T47D (cell line): Measurements from ENCODE around the gene C2orf80.
A peak's percentile ranks its signal among the peaks of the same experiment; 100 is the strongest.
"Not testable (repeated sequence)": the region's sequence is repeated elsewhere in the genome, so short reads cannot be mapped to it uniquely, and the experiment has no call there.

ENCODE experiments used
- DNase-seq, 2 experiments: peaks; one replicate each; pipeline versions ENCODE4 v3.0.0 to v3.0.0-alpha.2; 2011 to 2012; ENCODE audit warnings: low read depth in 1 of 2, low spot score in 1 of 2
- JUND ChIP-seq: IDR thresholded peaks from 2 replicates; pipeline ENCODE4 v1.6.1; 2012; ENCODE audit warnings: low read depth
- in situ Hi-C: cut with HindIII; loops from 2 replicates; pipeline ENCODE4 v1.10.0; 2016; ENCODE audit warnings: low sequenced_read_pairs, low pct_unique_long_range_greater_than_20kb

C2orf80 gene

DNA sequence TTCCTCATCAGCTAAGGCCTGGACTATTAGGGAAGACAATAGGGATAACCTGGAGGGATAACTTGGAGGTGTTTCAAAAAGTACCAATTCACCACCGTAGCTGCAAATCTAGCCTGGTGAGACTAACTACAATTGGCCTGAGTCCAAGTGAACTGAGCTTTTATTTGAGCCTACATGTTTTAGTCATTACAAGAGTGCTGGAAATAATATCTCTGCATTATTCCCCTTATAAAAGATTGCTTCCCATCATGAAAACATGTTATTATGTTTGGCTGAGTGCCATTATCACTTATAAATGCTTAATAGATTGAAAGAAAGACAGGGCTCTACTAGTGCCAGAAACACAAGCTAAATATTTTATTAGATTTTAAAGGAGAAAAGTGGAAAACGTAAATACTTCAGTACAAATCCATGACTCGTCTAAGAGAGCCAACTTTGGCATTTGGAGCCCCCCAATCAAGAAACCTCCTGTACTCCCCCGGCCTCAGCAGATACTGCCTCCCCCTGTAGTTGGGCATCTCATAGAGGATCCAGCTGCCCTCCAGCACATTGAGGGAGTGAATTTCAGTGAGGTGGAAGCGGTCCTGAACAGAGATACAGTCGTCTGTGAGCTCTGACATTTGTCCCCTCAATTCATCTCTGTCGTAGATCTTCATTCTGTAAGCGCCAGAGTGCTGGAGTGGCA lies 47.4 kb downstream of the C2orf80 start:
- DNase-seq: peak in 1 of 2 experiments; percentile 15
- in situ Hi-C loops: no loop called here
- no peak for TF ChIP-seq JUND

GRCh38 chr2:208139447-208139846 lies 50.4 kb downstream of the C2orf80 start:
- in situ Hi-C loops: no loop called here
- TF ChIP-seq JUND: no peak
- DNase-seq: no peak

DNA sequence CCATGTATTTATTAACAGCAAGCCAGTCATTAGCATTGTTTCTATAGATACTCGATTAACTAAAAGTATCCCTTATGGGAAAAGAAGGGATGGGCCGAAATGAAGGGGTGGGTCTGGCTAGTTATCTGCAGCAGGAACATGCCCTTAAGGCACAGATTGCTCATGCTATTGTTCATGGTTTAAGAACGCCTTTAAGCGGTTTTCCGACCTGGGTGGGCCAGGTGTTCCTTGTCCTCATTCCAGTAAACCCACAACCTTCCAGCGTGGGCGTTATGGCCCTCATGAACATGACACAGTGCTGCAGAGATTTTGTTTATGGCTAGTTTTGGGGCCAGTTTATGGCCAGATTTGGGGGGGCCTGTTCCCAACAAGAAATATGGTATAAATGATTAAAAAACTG lies 51.5 kb downstream of the C2orf80 start:
- in situ Hi-C loops, DNase-seq: not testable (repeated sequence)

DNA sequence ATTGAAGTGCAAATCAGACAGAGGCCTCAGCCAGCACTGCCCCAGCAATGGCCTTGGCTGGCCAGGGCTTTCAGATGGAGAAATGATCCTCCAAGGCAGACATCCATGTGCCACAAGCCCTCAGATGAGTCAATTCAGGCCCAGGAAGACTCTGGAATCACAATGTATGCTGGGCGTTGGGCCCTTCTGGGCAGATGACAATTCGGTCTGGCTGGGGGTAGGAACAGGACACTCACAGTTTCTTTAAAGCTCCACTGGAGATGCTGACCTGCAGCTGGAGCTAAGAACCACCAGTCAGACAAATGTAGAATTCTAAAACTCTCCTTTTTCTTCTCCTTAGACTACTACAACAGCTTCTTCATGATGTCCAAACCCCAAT lies 53.1 kb downstream of the C2orf80 start:
- no peak for DNase-seq
- in situ Hi-C loops: no loop called here
- TF ChIP-seq JUND: no peak

DNA sequence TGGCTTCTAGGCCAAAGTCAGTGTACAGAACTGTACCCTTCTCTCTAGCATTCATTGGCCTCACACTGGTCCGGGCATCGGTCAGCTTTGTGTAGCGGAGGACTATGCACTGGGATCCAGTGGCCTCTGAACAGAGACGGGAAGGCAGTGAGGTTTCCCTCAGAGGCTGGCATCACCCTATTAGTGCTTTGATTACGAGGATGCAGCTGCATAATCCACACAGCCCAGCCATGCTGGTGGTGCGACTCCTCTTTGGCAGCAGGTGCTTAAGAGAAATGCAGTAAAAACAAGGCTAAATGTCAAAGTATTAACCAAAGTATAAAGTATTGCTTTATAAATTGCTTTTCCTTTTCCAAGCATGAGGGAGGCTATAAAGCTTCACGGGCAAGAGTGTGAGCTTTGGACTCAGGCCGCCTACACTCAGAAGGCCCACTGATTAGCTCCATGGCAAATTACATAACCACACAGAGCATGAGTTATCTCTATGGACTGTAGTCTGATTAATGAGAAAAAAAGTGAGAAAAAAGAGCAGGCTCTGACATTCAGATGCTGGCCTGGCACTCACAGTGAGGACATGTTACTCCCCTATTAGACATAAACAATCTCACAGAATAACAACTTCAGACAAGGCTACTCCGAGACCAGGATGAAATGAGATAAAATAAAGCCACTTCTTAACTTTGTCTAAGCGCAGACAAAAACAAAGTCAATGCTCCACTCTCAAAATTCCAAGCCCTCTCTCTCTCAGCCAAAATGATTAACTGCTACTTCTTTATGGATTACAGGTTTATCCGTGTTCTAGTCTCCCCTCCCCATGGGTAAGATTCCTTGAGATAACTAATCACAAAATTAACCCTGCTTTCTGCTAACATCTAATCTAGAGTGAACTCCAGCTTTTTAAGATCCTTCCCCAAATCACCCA lies 53.8 kb downstream of the C2orf80 start:
- DNase-seq: no peak
- in situ Hi-C loops: no loop called here
- TF ChIP-seq JUND: no peak

DNA sequence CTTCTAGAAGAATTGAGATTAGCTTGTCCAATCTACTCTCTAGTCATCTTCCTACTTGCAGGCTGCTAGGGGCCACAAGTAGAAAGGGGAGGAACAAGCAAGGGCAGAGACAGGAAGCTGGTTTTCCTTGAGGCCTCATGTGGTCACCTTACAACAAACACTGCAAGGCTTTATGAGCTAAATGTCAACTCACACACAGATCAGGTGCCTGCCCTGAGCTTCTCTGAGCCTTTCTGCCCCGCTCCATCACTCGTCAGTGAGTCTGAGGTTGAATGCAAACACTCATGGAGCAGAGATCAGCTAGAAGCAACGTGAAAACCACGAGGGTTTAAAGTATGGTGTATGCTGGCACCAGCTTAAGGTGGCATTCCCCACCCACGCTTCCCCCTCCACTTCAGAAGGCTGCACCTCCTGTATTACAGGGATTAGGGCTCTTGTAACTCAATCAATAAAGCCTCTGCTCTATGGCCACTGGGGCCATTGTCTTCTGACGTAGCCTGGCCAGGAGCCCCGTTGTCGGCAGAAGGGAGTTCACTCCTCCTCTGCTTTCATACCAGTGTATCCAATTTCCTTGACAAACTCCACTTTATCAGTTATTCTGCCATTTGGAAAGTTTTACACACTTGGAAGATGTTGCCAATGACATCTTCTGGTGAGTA lies 54.8 kb downstream of the C2orf80 start:
- TF ChIP-seq JUND: no peak
- no peak for DNase-seq
- in situ Hi-C loops: no loop called here

DNA sequence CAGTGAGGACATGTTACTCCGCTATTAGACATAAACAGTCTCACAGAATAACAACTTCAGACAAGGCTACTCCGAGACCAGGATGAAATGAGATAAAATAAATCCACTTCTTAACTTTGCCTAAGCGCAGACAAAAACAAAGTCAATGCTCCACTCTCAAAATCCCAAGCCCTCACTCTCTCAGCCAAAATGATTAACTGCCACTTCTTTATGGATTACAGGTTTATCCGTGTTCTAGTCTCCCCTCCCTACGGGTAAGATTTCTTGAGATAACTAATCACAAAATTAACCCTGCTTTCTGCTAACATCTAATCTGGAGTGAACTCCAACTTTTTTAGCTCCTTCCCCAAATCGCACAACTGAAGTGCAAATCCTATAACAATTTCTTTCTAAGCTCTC lies 59.1 kb downstream of the C2orf80 start:
- in situ Hi-C loops: no loop called here
- no peak for DNase-seq
- TF ChIP-seq JUND: no peak

DNA sequence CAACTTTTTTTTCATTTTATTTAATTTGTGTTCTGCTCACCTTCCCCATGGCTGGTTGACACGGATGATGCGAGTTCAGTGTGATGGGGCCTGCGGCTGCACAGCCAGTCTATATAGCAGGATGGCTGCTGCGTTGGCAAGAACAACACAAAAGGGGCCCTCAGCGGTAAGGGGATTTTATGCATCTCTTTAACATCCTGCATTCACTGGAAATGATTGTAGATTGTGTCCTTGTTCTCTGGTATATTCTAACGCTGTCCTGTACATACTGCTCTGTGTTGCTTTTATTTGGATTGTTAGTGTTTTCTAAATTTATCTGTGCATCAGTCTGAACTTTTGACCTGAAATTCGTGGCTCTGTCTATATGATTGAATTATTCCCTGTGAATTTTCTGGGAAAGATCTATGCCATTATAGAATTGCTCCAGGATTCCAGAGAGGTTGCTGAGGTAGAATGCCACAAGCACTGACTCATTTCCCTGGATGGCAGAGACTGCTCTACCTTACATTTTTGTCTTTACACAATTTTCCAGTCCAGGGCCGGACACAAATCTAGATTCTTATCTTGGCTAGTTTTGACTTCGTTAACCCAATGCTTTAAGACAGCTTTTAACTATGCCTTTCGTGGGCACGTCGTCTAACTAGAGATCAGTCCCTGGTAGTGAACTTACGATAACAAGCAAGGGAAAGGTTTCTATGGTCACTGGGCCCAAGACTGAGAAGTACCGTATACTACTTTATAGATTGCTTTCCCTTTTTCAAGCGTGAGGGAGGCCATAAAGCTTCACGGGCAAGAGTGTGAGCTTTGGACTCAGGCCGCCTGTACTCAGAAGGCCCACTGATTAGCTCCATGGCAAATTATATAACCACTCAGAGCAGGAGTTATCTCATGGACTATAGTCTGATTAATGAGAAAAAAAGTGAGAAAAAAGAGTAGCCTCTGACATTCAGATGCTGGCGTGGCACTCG lies 59.8 kb downstream of the C2orf80 start, which contains the start of gene CRYGC:
CRYGC (minus strand) TSS at position 85 of the 968 bp plus-strand sequence; CDS start at position 49, 36 bp downstream.
- in situ Hi-C loops: no loop called here

DNA sequence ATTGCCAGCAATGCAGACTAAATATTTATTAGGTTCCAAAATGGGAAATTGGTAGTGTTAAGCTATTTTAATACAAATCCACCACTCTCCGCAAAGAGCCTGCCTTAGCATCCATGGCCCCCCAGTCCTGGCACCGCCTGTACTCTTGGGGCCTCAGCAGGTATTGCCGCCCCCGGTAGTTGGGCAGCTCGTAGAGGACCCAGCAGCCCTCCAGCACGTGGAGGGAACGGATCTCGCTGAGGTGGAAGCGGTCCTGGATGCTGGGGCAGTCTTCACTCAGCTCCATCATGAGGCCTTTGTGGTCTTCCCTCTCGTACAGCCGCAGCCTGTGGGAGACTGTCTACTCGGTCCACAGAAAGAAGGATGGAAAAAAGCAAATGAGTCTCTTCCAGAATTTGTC lies 61.7 kb downstream of the C2orf80 start:
- in situ Hi-C loops: no loop called here
- no peak for TF ChIP-seq JUND
- DNase-seq: no peak

More for the DNA sequence above, 59.8 kb downstream of the C2orf80 start, which contains the start of gene CRYGC:
- DNase-seq: no peak
- TF ChIP-seq JUND: no peak

GRCh38 chr2:208127090-208127489 lies 62.7 kb downstream of the C2orf80 start:
- TF ChIP-seq JUND: no peak
- no peak for DNase-seq
- in situ Hi-C loops: no loop called here

DNA sequence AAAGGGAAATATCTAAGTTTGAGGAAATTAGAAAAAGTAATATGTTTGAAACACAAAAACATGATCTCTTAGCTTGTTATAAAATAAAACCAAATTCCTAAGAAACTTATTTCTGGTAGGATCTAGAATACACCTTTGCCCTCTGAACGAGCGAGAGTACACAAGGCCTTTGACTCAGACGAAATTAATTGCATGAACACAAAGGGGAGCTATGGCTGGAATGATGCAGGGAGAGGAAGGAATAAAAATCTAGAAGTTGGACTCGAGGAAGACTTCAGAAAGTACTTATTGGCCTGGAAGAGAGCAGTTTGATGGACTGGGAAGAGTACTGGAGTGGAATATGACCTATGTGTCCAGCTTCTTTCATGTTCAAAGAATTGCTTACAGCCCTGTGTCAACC lies 64.6 kb downstream of the C2orf80 start:
- TF ChIP-seq JUND: no peak
- in situ Hi-C loops: no loop called here
- DNase-seq: no peak

- DNase-seq, in situ Hi-C loops: not testable (repeated sequence)
Observed at GRCh38 chr2:208124013-208124715, 65.7 kb downstream of the C2orf80 start, which contains the start of gene CRYGD. TSS of gene CRYGD (minus strand) at chr2:208124524. CDS start at chr2:208124473, 51 bp downstream.
